Breast epithelium (tissue), 4 donors: Measurements from ENCODE around the gene EGFLAM. TPM values are rescaled to one million over a fixed set of nuclear protein-coding genes. Genes with fewer than 3 reads are reported as not detected.
A peak's percentile ranks its signal among the peaks of the same experiment; 100 is the strongest.

Experiments
- DNase-seq, 2 donors: peaks; one replicate each; pipeline ENCODE4 v3.0.0-alpha.2; 2019; ENCODE audit warnings: low spot score in 2 of 2
- H3K27ac ChIP-seq, 2 donors: fragments of 200-600 bp; sonication (generic) in 1 of 2; one replicate each; pipeline ENCODE4 v1.5.1; 2016 to 2019; ENCODE audit warnings: mild to moderate bottlenecking in 1 of 2
- H3K27me3 ChIP-seq, 2 donors: fragments of 200-600 bp; sonication (generic) in 1 of 2; one replicate each; pipeline versions ENCODE4 v1.5.1 to v1.6.0; 2017 to 2019; ENCODE audit warnings: control low read depth in 1 of 2, mild to moderate bottlenecking in 1 of 2
- H3K36me3 ChIP-seq: fragments of 200-600 bp; one replicate; pipeline ENCODE4 v1.5.1; 2019
- H3K4me1 ChIP-seq, 2 donors: fragments of 200-600 bp; sonication (generic); one replicate each; pipeline ENCODE4 v1.5.1; 2016 to 2019; ENCODE audit warnings: control low read depth in 1 of 2
- H3K4me3 ChIP-seq, 3 donors: fragments of 200-600 bp; sonication (generic); 1 replicate in 2 of 3; 2 replicates in 1 of 3; pipeline ENCODE4 v1.5.1; 2016 to 2019; ENCODE audit warnings: mild to moderate bottlenecking in 3 of 3, moderate library complexity in 2 of 3
- H3K9me3 ChIP-seq, 2 donors: fragments of 200-600 bp; sonication (generic) in 1 of 2; one replicate each; pipeline ENCODE4 v1.5.1; 2016 to 2019; ENCODE audit warnings: control low read depth in 1 of 2
- POLR2A ChIP-seq: fragments of 450-650 bp; IDR thresholded peaks from one replicate; pipeline ENCODE4 v1.6.1; 2016; ENCODE audit warnings: antibody characterized with exemption, mild to moderate bottlenecking, moderate library complexity
- POLR2AphosphoS5 ChIP-seq, 3 donors: sonication (generic); formaldehyde crosslinking; IDR thresholded peaks; one replicate each; pipeline ENCODE4 v1.6.1; 2017; ENCODE audit warnings: antibody characterized with exemption in 3 of 3
- intact Hi-C: fragments of 100-400 bp; cut with DNase I; formaldehyde crosslinking; loops from one replicate; pipeline ENCODE4 v1.15.1; 2023; ENCODE audit warnings: low total_unique reads
- total RNA-seq, 3 donors: library from RNA; depleted of rRNA; stranded (reverse); fragments of >200 nt; gene quantifications; one replicate each; pipeline ENCODE4 v1.1.0, GENCODE V29; 2016
- TF ChIP-seq, protein P1 (sequence below), 3 donors: fragments of 450-650 bp; IDR thresholded peaks; one replicate each; pipeline ENCODE4 v1.5.1; 2016 to 2017; ENCODE audit warnings: antibody characterized with exemption in 3 of 3, mild to moderate bottlenecking in 3 of 3, moderate library complexity in 3 of 3

The EGFLAM gene
- total RNA-seq, 3 donors from 2014 or later, result 19.5 to 31.5 (median 30.5) TPM

DNA sequence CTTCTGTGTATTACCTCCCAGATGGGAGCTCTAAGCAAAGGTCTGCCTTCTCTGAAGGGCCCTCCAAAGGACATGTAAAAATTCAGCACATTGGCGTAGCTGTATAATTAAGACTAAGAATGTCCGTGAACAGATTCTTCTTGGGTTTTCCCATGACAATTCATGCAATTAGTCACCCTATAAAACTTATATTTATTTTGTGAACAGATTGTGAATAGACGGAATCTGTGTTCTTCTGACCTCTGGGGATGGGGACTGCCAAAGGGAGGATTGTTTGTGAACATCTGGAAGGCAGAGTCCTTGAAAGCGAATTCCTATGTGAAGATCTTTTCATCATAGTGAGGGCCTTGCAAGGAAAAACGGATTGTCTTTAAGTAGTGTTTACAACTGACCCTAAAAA, 111.3 kb downstream of the EGFLAM start:
- no peak for DNase-seq
- intact Hi-C loops, result no loop called here
- Histone ChIP-seq H3K27me3 (no peaks in the 10 kb centered on the region), H3K4me1 (no peaks in the 10 kb centered on the region), H3K4me3 (no peak overlapping the region), H3K36me3 (no peaks in the 10 kb centered on the region), H3K27ac (peak overlapping the region in 1 of 2 donors; percentile 61), H3K9me3 (no peaks in the 10 kb centered on the region)
- TF ChIP-seq, protein P1, sequence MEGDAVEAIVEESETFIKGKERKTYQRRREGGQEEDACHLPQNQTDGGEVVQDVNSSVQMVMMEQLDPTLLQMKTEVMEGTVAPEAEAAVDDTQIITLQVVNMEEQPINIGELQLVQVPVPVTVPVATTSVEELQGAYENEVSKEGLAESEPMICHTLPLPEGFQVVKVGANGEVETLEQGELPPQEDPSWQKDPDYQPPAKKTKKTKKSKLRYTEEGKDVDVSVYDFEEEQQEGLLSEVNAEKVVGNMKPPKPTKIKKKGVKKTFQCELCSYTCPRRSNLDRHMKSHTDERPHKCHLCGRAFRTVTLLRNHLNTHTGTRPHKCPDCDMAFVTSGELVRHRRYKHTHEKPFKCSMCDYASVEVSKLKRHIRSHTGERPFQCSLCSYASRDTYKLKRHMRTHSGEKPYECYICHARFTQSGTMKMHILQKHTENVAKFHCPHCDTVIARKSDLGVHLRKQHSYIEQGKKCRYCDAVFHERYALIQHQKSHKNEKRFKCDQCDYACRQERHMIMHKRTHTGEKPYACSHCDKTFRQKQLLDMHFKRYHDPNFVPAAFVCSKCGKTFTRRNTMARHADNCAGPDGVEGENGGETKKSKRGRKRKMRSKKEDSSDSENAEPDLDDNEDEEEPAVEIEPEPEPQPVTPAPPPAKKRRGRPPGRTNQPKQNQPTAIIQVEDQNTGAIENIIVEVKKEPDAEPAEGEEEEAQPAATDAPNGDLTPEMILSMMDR (IDR thresholded peaks at IDR 0.05), result no peak
- TF ChIP-seq POLR2AphosphoS5 (IDR thresholded peaks at IDR 0.05) (no peak), POLR2A (no peak)

DNA sequence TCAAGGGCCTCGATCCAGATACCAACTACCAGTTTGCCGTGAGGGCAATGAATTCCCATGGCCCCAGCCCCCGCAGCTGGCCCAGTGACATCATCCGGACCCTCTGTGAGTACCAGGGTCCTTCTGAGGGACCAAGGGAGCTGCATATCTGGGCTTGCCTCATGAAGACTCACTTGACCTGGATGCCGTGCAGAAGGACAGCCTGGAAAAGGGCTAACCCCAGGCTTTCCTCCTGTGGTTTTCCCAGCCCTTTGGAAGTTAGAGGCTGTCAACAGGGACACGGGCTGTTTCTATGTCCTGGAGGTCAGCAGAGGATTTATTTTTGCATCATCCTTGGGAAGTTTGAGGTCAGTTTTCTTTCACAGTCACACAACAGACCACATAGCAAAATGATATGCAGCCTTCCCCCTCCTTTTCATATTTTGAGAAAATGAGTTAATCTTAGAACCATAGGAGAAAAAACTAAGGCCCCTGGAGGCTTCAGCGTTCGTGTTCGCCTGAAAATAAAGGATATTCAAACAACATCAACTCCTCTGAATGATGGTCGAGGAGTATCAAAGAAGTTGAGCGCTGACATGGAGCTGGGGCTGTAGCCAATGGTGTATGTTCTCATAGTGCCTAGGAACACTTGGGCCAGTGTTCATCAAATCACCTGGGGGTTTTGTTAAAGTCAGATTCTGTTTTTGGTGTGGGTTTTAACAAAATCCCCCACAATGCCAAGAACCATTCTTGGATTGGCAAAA, 112.2 kb downstream of the EGFLAM start:
- H3K9me3 ChIP-seq, result no peaks in the 10 kb centered on the region
- no peak for DNase-seq
- H3K27me3 ChIP-seq, result no peaks in the 10 kb centered on the region
- no peaks in the 10 kb centered on the region for H3K4me1 ChIP-seq
- H3K27ac ChIP-seq, result peak overlapping the region in 1 of 2 donors; percentile 61
- H3K4me3 ChIP-seq, result no peak overlapping the region
- intact Hi-C loops, result no loop called here
- no peaks in the 10 kb centered on the region for H3K36me3 ChIP-seq
- TF ChIP-seq, protein P1 (IDR thresholded peaks at IDR 0.05), result no peak
- TF ChIP-seq POLR2A, result no peak
- TF ChIP-seq POLR2AphosphoS5 (IDR thresholded peaks at IDR 0.05), result no peak

DNA sequence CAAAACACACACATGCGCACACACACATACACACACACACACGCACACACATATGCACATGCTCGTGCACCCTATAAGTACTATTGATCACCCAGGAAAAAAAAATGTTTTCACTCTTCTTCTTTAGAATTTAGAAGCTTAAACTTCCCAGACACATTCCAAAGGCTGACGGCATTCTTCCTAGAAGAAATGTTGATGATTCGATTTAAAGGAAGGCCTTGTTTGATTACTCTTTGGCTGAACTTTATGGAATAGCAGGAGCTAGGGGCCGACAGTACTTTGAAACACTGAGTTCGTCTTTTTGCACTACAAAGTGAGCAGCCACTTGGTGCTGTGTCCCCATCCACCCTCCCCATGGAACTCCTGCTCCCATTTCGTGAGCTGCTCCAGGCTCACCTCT, 113.2 kb downstream of the EGFLAM start:
- TF ChIP-seq, protein P1 (IDR thresholded peaks at IDR 0.05), result no peak
- TF ChIP-seq POLR2AphosphoS5 (IDR thresholded peaks at IDR 0.05) (no peak), POLR2A (no peak)
- Histone ChIP-seq H3K4me3 (no peak overlapping the region), H3K27me3 (no peaks in the 10 kb centered on the region), H3K9me3 (no peaks in the 10 kb centered on the region), H3K27ac (no peak overlapping the region), H3K36me3 (no peaks in the 10 kb centered on the region), H3K4me1 (no peaks in the 10 kb centered on the region)
- no peak for DNase-seq
- intact Hi-C loops, result no loop called here

DNA sequence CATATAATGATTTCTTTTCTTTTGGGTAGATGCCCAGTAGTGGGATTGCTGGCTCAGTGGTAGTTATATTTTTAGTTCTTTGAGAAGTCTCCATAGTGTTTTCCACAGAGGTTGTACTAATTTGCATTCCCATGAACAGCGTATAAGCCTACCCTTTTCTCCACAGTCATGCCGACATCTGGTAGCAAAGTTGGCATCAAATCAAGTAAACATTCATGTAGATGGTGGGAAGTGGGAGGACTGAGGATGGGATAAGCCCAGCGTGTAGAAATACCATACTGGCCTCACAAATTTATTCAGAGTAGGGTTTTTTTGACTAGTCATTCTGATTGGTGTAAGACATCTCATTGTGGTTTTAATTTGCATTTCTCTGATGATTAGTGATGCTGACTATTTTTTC, 115.4 kb downstream of the EGFLAM start:
- H3K9me3 ChIP-seq, result no peaks in the 10 kb centered on the region
- H3K4me3 ChIP-seq, result no peak overlapping the region
- H3K27me3 ChIP-seq, result no peaks in the 10 kb centered on the region
- DNase-seq, result no peak
- no peak overlapping the region for H3K27ac ChIP-seq
- TF ChIP-seq POLR2AphosphoS5 (IDR thresholded peaks at IDR 0.05) (no peak), POLR2A (no peak)
- TF ChIP-seq, protein P1 (IDR thresholded peaks at IDR 0.05), result no peak
- no peaks in the 10 kb centered on the region for H3K4me1 ChIP-seq
- intact Hi-C loops, result loop anchor here (2.0 kb wide), 1 partner anchor 41 kb away; no protein-coding TSS in a partner anchor
- no peaks in the 10 kb centered on the region for H3K36me3 ChIP-seq

DNA sequence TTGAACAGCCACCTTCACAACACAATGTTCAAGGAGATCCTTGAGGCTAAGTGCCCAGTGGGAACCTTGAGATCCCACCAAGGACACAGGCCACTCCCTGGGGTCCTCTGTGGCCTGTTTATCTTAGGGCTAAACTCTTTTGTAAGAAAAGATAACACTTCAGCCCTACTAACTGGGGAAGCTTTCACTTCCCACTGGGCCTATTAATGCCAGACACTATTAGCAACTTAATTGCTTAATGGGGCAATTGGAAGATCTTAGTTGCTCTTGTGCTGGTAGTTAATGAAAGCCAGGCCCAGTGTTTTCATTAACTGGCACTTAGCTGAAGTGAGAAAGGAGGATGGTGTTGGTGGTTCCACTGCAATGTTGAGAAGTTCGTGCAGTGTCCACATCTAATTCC, 117.1 kb downstream of the EGFLAM start:
- DNase-seq, result no peak
- no peaks in the 10 kb centered on the region for H3K4me1 ChIP-seq
- no peak overlapping the region for H3K4me3 ChIP-seq
- TF ChIP-seq POLR2A (no peak), POLR2AphosphoS5 (IDR thresholded peaks at IDR 0.05) (no peak)
- TF ChIP-seq, protein P1 (IDR thresholded peaks at IDR 0.05), result no peak
- intact Hi-C loops, result no loop called here
- H3K36me3 ChIP-seq, result no peaks in the 10 kb centered on the region
- no peaks in the 10 kb centered on the region for H3K9me3 ChIP-seq
- no peak overlapping the region for H3K27ac ChIP-seq
- no peaks in the 10 kb centered on the region for H3K27me3 ChIP-seq
